Cardiac fibroblast (primary cell): ENCODE data around the gene MAP1LC3A.

ENCODE experiments used
- DNase-seq, 2 donors: peaks; one replicate each; pipeline versions ENCODE4 v3.0.0 to v3.0.0-alpha.2; 2010; ENCODE audit warnings: low read depth in 2 of 2
- H3K4me3 ChIP-seq, 2 donors: replicated peaks in 1 of 2; 1 replicate in 1 of 2; 2 replicates in 1 of 2; pipeline ENCODE4 v1.5.1; 2011; ENCODE audit warnings: low read depth in 2 of 2, low read length in 2 of 2, mild to moderate bottlenecking in 2 of 2, moderate library complexity in 1 of 2
- TF ChIP-seq, protein P1 (sequence below): IDR thresholded peaks from one replicate; pipeline ENCODE4 v1.5.1; 2011; ENCODE audit warnings: low read depth, mild to moderate bottlenecking, low read length, inconsistent platforms

MAP1LC3A gene

DNA sequence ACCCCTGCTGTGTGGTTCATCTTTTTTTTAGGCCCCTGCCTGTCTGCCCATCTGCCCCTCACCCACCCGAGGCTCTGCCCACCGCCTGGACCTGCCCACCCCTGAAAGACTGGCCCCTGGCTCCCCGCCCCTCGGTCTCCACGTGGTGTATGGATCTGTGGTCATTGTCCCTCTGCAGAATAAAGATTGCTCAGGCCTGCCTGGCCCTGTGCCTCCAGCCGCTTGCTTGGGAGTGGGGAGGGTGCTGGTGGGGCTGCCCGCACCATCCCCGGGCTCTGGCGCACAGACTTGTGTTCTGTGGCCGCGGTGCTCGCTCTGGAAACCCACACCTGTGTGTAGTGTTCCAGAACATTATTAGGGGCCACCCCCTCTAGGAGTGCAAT, 1.6 kb downstream of the MAP1LC3A start:
- TF ChIP-seq, protein P1, sequence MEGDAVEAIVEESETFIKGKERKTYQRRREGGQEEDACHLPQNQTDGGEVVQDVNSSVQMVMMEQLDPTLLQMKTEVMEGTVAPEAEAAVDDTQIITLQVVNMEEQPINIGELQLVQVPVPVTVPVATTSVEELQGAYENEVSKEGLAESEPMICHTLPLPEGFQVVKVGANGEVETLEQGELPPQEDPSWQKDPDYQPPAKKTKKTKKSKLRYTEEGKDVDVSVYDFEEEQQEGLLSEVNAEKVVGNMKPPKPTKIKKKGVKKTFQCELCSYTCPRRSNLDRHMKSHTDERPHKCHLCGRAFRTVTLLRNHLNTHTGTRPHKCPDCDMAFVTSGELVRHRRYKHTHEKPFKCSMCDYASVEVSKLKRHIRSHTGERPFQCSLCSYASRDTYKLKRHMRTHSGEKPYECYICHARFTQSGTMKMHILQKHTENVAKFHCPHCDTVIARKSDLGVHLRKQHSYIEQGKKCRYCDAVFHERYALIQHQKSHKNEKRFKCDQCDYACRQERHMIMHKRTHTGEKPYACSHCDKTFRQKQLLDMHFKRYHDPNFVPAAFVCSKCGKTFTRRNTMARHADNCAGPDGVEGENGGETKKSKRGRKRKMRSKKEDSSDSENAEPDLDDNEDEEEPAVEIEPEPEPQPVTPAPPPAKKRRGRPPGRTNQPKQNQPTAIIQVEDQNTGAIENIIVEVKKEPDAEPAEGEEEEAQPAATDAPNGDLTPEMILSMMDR = no peak
- H3K4me3 ChIP-seq = no peak overlapping the region
- no peak for DNase-seq

DNA sequence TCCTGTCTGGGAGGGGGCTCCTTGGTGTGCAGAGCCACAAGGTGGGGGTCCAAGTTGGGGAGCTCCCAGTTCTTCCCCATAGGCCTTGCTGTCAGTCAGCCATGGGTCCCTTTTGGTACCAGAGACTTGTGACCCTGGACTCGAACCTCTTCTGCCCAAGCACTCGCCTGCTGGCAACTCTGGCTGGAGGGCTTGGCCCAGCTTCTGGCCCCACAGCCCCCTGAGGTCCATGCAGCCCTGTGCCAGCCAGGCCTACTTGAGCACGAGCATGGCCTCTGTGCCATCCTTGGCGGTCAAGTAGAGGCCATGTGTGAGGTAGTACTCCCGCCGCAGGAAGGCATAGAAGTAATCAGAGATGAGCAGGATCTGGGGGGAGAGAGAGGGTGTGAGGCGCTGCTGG, 2.1 kb downstream of the MAP1LC3A start:
- DNase-seq = no peak
- no peak overlapping the region for H3K4me3 ChIP-seq
- TF ChIP-seq, protein P1 = no peak

DNA sequence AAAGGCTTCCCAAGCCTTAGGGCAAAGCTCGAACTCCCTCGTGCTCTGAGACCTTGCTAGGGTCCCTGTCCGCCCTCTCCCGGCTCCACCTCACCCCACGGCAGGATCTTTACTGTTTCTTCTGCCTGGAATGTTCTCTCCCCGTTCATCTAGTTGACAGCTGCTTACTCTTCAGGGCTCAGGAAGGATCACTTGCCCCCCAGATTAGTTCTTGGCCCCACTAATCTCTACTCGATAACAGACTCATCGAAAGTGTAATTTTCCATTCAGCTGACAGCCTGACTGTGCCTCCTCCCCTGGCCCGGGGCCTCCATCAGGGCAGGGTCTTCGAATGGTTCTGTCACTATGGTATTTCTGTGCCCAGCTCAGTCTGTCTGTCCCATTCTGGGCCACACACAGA, 3.1 kb downstream of the MAP1LC3A start:
- TF ChIP-seq, protein P1 = no peak

DNA sequence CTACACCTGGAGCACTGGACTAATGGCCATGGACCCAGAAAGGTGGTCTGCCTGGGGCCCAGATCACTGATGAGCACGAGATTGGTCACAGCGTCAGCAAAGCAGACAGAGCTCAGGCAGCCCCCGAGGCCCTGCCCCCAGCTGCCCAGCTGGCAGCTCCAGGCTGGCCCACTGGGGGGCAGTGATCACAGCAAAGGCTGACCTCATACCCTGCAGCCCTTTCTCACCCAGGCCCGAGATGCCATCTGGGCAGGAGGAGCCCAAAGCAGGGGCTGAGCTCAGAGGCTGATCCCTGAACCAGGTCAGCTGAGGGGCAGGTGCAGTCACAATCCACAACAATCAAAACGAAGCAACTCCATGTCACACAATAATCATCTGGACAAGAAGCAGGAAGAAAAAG, 4.1 kb downstream of the MAP1LC3A start:
- no peak overlapping the region for H3K4me3 ChIP-seq
- TF ChIP-seq, protein P1 = peak; percentile 52

More for the DNA sequence above, 3.1 kb downstream of the MAP1LC3A start:
- H3K4me3 ChIP-seq = no peak overlapping the region
- no peak for DNase-seq

DNA sequence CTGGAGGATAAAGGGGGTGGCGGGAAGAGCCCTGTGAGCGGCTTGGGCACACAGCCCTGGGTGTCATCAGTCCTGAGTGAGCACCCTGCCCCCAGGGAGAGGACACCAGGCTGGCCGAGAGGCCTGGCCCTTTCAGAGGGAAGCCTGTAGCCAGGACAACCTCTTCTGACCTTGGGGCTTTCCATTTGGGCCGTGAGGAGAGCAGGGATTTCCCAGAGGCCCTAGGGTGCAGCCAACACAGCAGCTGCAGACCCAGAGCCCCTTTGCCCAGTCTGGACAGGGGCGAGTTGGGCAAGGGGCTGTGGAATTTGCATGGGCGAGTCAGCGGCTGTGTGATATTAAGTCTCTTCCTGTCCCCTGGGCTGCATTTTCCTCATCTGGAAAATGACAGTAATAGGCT, 6.3 kb downstream of the MAP1LC3A start:
- no peak overlapping the region for H3K4me3 ChIP-seq
- no peak for DNase-seq
- TF ChIP-seq, protein P1 = no peak

More for the DNA sequence above, 4.1 kb downstream of the MAP1LC3A start:
- DNase-seq = peak; percentile 32 to 34

DNA sequence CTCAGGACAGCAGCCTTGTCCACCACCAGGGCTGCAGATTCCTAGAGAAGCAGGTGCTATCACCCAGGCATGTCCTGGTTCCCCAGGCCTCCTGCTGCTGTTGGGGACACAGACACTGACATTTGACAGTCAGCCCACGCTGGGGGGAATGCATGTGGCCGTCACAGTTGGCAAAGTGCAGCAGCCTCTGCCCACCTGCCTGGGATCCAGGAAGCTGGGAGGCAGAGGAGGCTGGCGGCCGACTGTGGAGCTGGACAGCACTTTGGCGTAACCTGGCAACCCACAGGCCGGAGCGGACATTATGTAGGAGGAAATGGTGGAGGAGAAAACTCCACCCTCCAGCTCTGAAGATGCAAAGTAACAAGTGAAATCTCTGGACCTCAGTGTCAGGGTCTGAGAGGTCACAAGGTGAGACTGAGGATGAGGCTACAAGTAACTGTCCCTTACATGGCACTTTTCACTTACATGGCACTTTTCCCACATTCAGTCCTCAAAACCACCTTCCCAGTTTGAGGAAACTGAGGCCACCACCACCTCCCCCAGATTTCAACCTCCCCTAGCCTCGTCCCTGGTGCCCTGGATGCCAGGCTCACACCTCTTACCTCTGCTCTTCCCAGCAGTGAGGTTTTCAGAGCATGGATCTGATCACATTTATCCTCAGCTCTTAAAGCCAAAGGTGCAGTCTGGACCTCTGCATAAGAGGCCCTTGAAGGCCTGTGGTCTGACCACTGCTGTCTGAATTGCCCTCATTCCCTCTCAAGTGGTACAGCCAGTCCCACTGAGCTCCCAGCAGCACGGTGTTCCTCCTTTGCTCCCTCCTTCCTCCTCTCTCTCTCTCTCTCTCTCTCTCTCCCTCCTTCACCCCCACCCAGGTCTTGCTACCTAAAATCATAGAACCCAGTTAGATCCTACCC, 8.7 kb downstream of the MAP1LC3A start:
- DNase-seq = no peak
- H3K4me3 ChIP-seq = no peak overlapping the region
- TF ChIP-seq, protein P1 = no peak
